GM18502 (cell line): ENCODE measurements around the gene SLC47A1.
"Not testable (repeated sequence)": the region's sequence is repeated elsewhere in the genome, so short reads cannot be mapped to it uniquely, and the experiment has no call there.

Experiments used
- ATAC-seq: cut with Tn5 transposase; IDR thresholded peaks from one replicate; pipeline ENCODE4 v1.9.1; 2021; ENCODE audit warnings: mild to moderate bottlenecking; ENCODE audit not compliant: unreplicated experiment, poor library complexity

The SLC47A1 gene

GRCh38 chr17:19551165-19551564, 17.5 kb downstream of the SLC47A1 start:
- no peak for ATAC-seq

- no peak for ATAC-seq
Observed at GRCh38 chr17:19551591-19552148, 18.0 kb downstream of the SLC47A1 start.

GRCh38 chr17:19553036-19553435, 19.4 kb downstream of the SLC47A1 start:
- ATAC-seq, result no peak

GRCh38 chr17:19554393-19554792, 20.7 kb downstream of the SLC47A1 start:
- no peak for ATAC-seq

- ATAC-seq, result no peak
Observed at GRCh38 chr17:19555746-19556145, 22.1 kb downstream of the SLC47A1 start.

GRCh38 chr17:19558946-19559345, 25.3 kb downstream of the SLC47A1 start:
- no peak for ATAC-seq

GRCh38 chr17:19561697-19562318, 28.2 kb downstream of the SLC47A1 start:
- no peak for ATAC-seq

GRCh38 chr17:19565817-19566575, 32.3 kb downstream of the SLC47A1 start:
- no peak for ATAC-seq

GRCh38 chr17:19567216-19568015, 33.8 kb downstream of the SLC47A1 start:
- no peak for ATAC-seq

- ATAC-seq, result no peak
Observed at GRCh38 chr17:19568016-19568350, 34.3 kb downstream of the SLC47A1 start.

- ATAC-seq, result no peak
Observed at GRCh38 chr17:19569785-19570543, 36.3 kb downstream of the SLC47A1 start.

GRCh38 chr17:19570544-19571062, 36.9 kb downstream of the SLC47A1 start:
- ATAC-seq, result no peak

- no peak for ATAC-seq
Observed at GRCh38 chr17:19573075-19573474, 39.4 kb downstream of the SLC47A1 start.

GRCh38 chr17:19574956-19575355, 41.3 kb downstream of the SLC47A1 start:
- no peak for ATAC-seq

GRCh38 chr17:19578545-19578944, 44.9 kb downstream of the SLC47A1 start:
- ATAC-seq, result no peak

GRCh38 chr17:19579192-19579761, 45.6 kb downstream of the SLC47A1 start:
- no peak for ATAC-seq

- ATAC-seq, result no peak
Observed at GRCh38 chr17:19579867-19580565, 46.4 kb downstream of the SLC47A1 start.

- not testable (repeated sequence) for ATAC-seq
Observed at GRCh38 chr17:19580566-19580920, 46.9 kb downstream of the SLC47A1 start.

- not testable (repeated sequence) for ATAC-seq
Observed at GRCh38 chr17:19582152-19582551, 48.5 kb downstream of the SLC47A1 start.
